Testis (tissue), 2 donors: ENCODE measurements around the gene CACNA1C.

Experiments used
- CTCF ChIP-seq, 3 experiments: fragments of 450-650 bp in 2 of 3; fragments of 200-600 bp in 1 of 3; sonication (generic) in 1 of 3; IDR thresholded peaks; one replicate each; pipeline ENCODE4 v1.5.1; 2016 to 2019; ENCODE audit warnings: antibody characterized with exemption in 3 of 3, mild to moderate bottlenecking in 2 of 3, moderate library complexity in 1 of 3
- POLR2A ChIP-seq: fragments of 450-650 bp; IDR thresholded peaks from one replicate; pipeline ENCODE4 v1.6.1; 2017; ENCODE audit warnings: antibody characterized with exemption, mild to moderate bottlenecking, moderate library complexity

DNA sequence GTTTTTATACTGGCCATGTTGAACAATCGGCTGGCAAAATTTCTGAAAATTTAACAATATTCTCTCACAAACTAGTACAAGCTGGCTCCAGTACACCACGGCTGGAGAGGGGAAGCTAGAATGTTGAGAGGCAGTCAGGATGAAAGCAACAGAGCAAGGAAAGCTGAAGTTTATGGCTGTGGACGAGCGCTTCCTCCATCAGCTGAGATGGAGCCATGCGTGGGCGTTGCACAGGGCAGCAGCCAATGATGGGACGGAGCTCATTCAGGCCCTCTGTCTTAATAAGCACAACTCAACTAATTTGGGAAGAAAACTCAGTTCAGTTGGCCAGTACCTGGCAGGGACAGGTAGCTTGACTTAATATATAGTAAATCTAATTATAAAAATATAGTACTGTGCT, 34.4 kb upstream of the CACNA1C start:
- TF ChIP-seq CTCF (IDR thresholded peaks at IDR 0.05): no peak
- no peak for TF ChIP-seq POLR2A
